Epithelial cell of proximal tubule (primary cell): ENCODE results near the gene PGLYRP4. TPM values are rescaled to one million over a fixed set of nuclear protein-coding genes. Genes with fewer than 3 reads are reported as not detected.

Experiments used
- DNase-seq: peaks from one replicate; pipeline ENCODE4 v3.0.0-alpha.2; 2011; ENCODE audit warnings: low read depth
- H3K4me3 ChIP-seq: 2 replicates; pipeline ENCODE4 v1.5.1; 2011; ENCODE audit warnings: low read depth, mild to moderate bottlenecking, low read length
- total RNA-seq: library from RNA; depleted of rRNA; stranded (reverse); fragments of >200 nt; gene quantifications from 2 replicates; pipeline ENCODE4 v1.2.3, GENCODE V29; 2015
- TF ChIP-seq, protein P1 (sequence below): conservative IDR thresholded peaks from 2 replicates; pipeline ENCODE4 v1.5.1; 2012; ENCODE audit warnings: low read depth, mild to moderate bottlenecking, low read length

Gene PGLYRP4
- total RNA-seq, 1 donor from 2014 or later = not detected

DNA sequence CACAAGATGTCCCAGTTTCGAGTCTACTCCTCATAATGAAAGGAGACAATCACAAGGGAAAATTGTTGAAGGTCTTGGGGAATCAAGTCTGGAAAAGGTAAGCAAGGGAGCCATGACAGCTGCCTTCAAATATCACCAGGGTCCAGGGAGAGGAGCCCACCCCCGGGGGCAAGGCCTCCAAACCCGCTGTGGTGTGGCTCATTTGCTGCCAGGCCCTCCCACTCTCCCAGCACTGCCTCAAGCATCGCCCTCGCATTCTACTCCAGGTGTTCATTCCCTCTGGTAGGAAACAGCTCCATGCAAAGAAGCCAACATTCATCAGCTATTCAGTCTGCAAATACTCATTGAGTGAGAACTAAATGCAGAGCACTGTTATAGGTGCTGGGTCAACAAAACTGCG, 17.6 kb upstream of the PGLYRP4 start:
- H3K4me3 ChIP-seq = no peak overlapping the region
- no peak for DNase-seq
- TF ChIP-seq, protein P1, sequence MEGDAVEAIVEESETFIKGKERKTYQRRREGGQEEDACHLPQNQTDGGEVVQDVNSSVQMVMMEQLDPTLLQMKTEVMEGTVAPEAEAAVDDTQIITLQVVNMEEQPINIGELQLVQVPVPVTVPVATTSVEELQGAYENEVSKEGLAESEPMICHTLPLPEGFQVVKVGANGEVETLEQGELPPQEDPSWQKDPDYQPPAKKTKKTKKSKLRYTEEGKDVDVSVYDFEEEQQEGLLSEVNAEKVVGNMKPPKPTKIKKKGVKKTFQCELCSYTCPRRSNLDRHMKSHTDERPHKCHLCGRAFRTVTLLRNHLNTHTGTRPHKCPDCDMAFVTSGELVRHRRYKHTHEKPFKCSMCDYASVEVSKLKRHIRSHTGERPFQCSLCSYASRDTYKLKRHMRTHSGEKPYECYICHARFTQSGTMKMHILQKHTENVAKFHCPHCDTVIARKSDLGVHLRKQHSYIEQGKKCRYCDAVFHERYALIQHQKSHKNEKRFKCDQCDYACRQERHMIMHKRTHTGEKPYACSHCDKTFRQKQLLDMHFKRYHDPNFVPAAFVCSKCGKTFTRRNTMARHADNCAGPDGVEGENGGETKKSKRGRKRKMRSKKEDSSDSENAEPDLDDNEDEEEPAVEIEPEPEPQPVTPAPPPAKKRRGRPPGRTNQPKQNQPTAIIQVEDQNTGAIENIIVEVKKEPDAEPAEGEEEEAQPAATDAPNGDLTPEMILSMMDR = no peak

DNA sequence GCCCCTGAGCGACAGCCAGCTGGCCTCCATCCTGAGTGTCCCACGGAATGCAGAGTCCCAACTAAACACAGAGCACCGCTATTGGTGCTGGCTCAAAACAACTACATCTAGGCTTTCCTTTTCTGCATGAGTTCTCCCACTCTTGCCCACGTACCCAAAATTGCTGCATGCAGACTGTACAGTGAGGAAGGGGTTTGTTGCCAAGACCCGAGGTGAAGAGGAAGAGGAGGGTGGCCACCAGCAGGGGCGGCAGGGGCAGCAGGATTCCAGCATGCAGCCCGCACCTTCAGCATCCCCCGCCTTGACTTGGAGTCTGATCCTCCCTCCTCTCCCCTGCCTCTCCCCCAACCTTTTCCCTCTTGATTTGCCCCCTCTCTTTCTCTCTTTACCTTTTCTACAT, 17.1 kb upstream of the PGLYRP4 start:
- no peak overlapping the region for H3K4me3 ChIP-seq
- TF ChIP-seq, protein P1 = no peak
- no peak for DNase-seq

DNA sequence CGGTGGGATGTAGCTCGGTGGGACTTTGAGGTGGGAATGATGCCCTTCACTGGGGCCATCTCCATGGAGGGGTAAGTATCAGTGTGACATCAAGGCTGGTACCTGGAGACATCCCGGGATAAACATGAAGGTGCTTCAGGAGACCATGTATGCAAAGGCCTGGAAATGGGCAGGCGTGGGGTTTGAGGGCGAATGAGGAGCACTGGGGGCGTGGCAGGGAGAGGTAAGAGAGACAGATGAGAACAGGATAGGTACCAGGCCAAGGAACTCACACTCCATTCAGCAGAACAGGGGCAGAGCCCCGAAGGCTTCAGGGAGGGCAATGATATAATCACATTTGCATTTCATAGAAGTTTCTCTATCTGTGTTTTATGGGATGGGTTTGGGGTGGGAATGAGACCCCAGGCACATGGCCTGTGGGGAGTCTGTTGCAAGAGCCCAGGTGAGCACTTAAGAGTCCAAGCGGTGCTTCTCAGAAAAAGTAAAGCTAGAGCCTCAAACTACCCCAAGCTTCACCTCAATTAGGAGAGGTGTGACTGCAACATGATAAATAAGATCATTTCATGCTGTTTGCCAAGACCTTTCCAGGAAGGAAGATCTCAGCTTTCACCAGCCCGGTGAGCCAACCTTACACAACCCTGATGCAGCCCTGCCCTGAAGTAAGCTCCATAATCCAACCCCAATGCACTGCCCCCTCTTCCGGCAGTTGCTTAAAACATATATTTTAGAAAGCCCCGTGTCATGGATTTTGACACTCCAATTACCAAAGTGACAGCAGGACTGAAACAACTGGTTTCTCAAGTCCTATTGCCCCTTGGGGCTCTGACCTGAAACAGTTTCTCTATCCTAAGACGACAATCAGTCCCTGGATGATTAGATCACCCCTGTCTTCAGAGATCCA, 16.4 kb upstream of the PGLYRP4 start:
- no peak overlapping the region for H3K4me3 ChIP-seq
- TF ChIP-seq, protein P1 = no peak
- no peak for DNase-seq

DNA sequence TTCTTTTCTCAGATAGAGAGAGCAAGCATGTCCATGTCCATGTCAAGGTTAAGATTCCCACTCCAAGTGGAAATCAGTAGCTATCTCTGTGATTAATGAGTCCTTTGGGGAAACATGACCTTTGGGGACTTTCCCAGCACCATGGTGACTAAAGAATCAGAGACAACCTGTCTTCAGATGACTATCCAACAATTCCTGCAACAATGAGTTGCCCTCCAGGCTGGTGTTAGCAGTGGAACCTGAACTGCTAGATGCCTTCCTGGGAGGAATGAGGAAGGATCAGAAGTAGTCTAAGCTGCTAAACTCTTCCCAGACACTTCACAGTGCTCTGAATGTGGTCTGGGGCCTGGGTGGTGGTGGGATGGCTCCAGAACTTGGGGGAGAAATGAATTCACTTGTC, 15.5 kb upstream of the PGLYRP4 start:
- H3K4me3 ChIP-seq = no peak overlapping the region
- TF ChIP-seq, protein P1 = no peak
- no peak for DNase-seq

DNA sequence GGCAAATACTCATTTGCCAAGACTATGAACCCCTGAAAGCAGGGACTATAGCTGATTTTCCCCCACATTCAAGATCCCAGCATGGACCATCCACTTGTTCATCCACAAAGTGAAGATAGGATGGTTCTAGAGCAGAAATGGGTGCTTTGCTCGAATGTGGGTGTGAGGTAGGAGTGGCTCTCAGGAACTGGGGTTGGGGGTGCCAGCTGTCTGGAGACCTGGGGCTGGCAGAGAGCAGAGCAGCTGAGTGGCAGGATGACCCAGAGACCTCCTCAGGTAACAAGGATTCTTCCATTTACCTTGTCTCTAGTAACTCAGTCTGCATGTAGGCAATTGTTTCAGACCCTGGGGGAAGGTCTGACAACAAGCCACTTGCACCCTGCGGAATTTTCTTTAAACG, 15.0 kb upstream of the PGLYRP4 start:
- TF ChIP-seq, protein P1 = no peak
- H3K4me3 ChIP-seq = no peak overlapping the region
- DNase-seq = no peak

DNA sequence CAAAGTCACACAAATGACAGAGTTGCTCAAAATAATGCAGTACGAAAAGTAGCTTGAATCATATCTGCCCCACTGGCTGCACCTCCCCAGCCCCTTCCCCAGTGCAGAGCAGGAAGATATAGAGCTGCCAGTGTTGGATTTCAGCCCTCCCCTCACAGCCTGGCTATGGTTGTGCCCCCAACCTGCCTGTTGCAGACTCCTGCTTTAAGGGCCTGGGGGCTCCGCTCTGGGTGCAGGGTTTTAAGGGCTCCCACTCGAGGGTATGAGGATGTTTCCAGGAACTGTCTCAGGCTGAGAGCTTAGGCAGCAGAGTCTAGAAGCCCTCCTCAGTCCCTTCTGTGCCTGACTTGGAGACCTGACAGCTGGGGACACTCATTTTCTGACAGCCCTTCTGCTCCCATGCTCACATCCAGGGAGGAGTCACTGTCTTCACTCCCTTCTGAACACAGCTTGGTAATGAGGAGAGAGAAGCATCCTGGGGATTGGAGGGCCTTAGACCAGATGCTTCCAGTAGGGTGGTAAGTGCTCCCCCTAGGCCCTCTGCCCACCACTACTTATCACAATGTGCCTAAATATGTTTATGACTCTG, 13.6 kb upstream of the PGLYRP4 start:
- DNase-seq = no peak
- no peak overlapping the region for H3K4me3 ChIP-seq
- TF ChIP-seq, protein P1 = no peak
